HG03196 (cell line): ENCODE measurements around the gene FALEC.

Experiments
- ATAC-seq: cut with Tn5 transposase; IDR thresholded peaks from one replicate; pipeline ENCODE4 v1.9.1; 2021; ENCODE audit not compliant: unreplicated experiment

The FALEC gene

DNA sequence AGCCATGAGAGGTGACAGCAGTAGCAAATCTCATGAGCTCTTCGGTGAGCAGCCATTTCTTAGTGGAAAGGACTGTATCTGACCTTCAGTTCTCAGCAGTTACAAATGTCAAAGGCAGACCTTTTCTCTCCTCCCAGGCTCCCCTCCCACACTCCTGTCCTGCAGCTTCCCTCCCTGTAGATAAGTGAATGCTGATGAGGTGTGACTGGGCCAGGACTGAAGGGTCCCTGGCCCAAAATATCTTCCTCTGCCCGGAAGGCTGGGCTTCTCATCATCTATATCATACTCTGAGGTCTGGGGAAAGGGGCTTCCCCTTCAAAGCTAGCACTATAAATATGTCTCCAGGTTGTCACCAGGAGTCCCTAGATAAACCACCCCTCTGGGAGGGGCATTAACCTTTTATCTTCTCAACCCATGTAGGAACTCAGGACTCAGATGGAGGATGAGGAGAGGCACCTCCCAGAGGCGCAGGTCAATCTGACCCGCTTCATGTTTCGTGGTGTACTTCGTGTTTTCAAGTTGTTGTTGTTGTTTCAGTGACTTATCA is 30.0 kb downstream of the FALEC start:
- no peak for ATAC-seq

DNA sequence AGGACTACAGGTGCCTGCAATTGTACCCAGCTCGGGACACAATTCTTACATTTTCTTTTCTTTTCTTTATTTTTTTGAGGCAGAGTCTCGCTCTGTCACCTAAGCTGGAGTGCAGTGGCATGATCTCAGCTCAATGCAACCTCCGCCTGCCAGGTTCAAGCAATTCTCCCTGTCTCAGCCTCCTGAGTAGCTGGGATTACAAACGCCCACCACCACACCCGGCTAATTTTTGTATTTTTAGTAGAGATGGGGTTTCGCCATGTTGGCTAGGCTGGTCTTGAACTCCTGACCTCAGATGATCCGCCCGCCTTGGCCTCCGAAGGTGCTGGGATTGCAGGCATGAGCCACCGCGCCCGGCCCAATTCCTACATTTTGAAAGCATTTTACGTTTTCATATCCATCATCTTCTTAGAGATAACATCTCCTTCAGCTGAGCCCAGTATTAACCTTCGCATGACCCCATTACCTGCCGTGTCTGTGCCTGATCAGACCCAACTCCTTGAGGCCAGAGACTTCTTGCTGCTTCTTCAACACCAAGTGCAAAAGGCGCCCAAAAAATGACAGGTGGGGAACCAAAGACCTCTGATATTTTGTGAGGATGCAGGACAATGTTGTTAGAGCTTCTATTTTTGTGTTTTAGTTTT is 30.9 kb downstream of the FALEC start:
- ATAC-seq: no peak

DNA sequence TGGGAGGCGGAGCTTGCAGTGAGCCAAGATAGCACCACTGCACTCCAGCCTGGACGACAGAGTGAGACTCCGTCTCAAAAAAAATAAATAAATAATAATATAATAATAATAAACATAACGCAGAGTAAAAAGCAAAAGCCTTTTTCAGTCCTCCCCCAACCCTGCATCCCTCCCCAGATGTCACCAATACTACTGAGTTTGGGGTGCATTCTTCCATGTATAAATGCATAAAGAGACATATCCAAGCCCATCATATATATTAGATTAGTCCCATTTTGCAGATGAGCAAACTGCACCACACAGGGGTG is 32.7 kb downstream of the FALEC start:
- ATAC-seq: no peak

DNA sequence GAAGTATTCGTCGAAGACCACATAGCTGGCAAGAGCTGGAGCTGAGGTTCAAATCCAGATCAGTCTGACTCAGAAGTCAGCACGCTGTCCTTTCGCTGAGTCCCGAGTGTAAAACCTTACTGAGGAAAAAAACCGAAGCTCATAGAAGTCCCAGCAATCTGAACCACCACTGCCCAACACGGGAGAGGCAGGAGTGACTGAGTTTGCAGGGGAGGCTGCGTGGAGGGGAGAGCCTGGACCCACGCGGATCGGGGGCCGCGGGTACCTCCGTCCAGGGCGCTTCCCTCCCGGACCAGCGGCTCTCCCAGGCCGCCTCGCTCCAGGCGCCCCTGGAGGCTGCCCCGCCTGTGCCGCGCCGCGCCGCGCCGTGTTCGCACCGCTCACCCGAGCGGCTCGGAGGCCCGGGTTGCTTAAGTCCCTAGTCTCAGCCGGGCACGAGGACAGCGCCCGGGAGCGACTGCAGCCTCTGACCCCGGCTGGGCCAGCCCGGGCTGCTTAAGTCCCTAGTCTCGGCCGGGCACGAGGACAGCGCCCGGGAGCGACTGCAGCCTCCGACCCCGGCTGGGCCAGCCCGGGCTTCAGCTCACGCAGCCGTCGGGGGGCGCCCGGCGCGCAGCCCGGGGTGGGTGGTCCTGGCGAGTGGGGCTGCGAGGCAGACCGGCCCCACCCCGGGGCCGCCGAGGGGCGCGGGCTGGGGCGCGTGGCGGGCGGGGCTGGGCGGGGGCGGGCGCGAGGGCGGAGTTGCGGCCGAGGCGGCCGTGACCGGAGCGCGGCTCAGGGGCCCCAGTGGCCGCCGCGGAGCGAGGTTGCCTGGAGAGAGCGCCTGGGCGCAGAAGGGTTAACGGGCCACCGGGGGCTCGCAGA is 33.3 kb downstream of the FALEC start, which contains the start of gene ADAMTSL4:
Gene ADAMTSL4 (plus strand): TSS at position 777 of the 864 bp plus-strand sequence. CDS start 2,881 bp downstream, outside the sequence.
- ATAC-seq: no peak

DNA sequence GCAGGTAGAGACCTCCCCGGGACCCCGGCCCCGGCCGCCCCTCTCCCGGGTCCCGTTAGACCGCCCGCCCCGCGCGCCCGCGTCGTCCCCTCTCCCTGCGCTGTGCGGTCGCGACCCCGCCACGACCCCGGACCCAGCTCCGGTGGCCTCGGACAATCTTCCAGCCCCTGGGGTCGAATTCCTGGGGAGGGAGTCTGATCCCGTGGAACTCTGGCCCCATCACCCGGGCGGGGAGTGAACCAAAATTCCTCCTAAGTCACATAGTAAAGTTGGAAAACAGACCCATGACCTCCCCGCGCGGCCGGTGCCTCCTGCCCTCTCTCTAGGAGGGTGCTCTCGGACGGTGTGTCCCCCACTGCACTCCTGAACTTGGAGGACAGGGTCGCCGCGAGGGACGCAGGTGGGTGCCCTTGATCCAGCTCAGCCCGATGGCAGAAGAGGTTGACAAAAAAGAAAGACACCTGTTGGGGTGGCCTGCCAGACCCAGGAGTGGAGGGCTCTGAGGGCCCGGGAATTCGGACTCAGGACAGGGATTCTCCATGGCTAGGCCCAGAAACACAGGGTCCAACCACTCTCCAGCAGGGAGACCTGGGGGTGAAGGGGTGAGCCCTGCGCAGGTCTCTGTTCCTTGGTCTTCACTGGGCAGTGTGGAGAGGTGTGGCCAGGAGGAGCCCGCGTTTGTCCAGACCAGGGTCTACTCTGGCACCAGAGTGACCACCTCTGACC is 34.1 kb downstream of the FALEC start:
- ATAC-seq: no peak

DNA sequence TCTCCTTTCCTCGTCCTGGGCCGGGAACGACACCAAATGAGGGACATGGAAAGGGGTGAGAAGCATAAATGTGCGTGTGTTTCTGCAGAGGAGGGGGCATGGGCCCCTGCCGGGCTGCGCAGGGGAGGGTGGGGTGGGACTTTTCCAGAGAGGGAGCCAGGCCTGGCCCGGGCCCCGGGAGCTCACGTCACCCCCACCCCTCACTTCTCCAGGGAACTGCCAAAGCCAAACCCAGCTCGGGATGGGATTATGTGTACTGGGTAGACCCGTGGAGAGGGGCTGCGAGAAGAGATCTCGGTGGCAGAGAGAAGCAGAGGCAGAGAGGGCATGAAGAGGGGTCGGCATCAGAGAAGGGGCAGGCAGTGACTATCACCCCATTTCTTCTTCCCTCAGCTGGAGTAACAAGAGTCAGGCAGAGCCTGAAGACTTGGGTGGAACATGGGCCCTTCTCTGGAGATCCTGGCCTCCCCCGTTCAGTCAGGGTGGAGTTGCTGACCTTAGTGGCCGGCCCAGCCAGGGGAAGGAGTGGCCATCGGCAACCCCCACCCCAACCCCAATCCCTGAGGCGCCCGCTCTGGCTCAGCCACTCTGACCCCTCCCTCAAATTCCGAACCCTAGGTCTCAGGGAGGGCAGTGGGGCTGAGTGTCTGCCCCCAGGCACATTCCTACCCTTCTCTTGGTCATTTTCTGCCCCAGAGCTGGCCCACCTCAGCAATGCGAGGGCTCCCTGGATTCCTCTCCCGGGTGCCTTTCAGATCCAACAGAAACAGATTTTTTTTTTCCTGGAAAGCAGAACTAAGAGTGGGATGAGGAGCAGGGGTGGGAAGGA is 34.9 kb downstream of the FALEC start:
- no peak for ATAC-seq

DNA sequence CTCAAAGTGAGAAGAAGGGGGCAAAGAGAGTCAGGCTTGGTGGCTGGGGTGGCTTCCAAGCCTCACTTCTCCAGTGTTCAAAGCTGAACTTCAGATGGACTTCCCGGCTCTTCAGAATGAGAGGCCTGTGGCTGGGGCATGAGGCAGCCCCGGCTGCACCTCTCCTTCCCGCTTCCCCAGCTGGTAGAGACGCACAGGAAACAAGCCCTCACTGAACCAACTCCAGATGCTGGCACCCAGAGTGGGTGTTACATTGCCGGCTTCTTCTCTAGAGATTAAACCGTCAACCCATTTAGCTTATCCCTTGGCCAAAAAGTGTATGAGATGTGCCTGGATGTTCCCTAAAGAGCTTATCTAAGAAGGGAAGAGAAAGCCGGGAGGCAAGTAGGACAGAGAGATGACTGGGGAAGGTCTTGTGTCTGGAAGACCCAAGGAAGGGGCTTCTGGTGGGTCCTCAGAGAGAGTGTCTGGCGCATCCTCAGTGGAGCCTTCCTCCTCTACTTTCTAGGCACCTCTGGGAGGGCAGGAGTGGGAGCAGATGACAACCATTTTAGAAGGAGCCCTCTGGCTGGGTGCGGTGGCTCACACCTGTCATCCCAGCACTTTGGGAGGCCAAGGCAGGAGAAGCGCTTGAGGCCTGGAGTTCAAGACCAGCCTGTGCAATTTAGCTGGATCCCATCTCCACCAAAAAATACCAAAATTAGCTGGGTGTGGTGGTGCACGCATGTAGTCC is 35.7 kb downstream of the FALEC start:
- ATAC-seq: no peak

DNA sequence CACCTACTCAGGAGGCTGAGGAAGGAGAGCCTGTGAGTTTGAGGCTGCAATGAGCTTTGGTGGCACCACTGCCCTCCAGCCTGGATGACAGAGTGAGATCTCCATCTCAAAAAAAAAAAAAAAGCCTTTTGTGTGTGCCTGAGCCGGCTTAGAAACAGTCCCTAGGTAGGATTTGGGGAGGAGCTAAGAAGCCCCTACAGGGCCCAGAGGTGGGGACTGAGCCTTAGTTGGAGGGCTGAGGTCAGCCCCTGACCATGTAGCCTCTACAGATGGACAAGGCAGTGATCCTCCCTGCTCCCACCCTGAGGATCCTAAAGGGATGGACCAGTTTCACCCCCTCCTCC is 36.2 kb downstream of the FALEC start:
- no peak for ATAC-seq

DNA sequence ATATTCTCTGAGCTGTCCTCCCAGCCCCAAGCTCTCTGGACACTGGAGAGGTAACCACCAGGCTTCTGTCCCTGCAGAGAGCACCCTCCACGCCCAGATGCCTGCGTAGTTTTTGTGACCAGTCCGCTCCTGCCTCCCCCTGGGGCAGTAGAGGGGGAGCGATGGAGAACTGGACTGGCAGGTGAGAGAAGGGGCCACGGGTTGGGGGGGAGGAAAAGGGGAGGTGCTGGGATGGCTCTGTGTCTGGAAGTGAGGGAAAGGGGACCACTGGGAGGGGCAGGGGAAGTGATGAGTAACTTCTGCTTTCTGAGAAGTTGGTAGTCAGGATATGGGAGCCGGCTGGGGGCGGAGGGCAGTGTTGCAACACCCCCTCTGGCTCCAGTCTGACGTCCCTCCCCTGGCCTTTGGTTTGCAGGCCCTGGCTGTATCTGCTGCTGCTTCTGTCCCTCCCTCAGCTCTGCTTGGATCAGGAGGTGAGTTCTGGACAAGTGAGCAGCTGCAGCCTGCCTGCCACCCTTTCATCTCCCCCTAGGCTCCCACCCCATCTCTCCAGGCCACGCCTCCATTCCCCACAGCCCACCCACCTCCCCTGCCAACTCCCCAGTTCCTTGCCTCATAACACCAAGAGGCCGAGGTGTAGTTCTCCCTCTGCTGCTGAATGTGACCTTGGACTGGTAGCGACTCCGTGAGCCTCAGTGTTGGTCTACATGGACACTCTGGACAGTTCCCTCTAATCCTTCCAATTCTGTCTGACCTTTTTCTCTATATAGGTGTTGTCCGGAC is 36.8 kb downstream of the FALEC start:
- no peak for ATAC-seq

DNA sequence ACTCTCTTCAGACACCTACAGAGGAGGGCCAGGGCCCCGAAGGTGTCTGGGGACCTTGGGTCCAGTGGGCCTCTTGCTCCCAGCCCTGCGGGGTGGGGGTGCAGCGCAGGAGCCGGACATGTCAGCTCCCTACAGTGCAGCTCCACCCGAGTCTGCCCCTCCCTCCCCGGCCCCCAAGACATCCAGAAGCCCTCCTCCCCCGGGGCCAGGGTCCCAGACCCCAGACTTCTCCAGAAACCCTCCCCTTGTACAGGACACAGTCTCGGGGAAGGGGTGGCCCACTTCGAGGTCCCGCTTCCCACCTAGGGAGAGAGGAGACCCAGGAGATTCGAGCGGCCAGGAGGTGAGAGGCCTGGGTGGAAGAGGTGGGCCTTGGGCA is 37.3 kb downstream of the FALEC start:
- ATAC-seq: no peak

DNA sequence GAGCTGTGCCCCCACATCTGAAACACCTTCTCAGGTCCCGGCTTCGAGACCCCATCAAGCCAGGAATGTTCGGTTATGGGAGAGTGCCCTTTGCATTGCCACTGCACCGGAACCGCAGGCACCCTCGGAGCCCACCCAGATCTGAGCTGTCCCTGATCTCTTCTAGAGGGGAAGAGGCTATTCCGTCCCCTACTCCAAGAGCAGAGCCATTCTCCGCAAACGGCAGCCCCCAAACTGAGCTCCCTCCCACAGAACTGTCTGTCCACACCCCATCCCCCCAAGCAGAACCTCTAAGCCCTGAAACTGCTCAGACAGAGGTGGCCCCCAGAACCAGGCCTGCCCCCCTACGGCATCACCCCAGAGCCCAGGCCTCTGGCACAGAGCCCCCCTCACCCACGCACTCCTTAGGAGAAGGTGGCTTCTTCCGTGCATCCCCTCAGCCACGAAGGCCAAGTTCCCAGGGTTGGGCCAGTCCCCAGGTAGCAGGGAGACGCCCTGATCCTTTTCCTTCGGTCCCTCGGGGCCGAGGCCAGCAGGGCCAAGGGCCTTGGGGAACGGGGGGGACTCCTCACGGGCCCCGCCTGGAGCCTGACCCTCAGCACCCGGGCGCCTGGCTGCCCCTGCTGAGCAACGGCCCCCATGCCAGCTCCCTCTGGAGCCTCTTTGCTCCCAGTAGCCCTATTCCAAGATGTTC is 38.0 kb downstream of the FALEC start:
- ATAC-seq: no peak

DNA sequence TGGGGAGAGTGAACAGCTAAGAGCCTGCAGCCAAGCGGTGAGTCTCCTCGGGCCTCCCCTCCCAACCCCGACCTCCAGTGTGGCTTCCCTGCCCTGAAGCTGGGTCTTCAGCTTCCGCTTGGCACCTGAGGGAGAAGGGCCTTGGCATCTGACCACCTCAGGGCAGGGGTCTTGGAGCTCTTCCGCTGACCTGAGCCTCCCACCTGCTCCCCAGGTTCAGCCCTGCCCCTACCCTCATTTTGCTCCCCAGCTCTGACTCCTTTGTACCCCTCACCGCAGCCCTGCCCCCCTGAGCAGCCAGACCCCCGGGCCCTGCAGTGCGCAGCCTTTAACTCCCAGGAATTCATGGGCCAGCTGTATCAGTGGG is 38.5 kb downstream of the FALEC start:
- ATAC-seq: no peak

DNA sequence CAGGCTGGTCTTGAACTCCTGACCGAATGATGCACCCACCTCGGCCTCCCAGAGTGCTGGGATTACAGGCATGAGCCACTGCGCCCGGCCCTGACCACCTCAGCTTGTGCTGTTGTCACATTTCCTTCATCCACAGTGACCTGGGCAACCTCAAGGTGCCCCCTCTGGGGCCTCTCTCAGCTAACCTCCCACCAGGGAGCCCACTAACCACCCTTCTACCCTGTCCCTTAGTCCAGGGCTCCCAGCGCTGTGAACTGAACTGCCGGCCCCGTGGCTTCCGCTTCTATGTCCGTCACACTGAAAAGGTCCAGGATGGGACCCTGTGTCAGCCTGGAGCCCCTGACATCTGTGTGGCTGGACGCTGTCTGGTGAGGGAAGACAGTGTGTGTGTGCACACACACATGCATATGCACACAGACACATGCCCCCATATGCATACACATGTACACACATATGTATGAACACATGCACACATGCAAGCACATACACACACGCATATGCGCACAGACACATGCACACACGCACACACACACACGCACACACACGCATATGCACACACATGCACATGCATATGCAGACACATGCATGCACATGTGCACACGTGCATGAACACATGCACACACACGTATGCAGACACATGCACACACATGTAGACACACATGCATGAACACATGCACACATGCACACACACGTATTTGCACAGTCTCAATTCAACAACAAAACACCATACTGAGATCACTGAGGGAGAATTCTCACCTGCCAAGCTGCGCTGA is 39.8 kb downstream of the FALEC start:
- no peak for ATAC-seq

DNA sequence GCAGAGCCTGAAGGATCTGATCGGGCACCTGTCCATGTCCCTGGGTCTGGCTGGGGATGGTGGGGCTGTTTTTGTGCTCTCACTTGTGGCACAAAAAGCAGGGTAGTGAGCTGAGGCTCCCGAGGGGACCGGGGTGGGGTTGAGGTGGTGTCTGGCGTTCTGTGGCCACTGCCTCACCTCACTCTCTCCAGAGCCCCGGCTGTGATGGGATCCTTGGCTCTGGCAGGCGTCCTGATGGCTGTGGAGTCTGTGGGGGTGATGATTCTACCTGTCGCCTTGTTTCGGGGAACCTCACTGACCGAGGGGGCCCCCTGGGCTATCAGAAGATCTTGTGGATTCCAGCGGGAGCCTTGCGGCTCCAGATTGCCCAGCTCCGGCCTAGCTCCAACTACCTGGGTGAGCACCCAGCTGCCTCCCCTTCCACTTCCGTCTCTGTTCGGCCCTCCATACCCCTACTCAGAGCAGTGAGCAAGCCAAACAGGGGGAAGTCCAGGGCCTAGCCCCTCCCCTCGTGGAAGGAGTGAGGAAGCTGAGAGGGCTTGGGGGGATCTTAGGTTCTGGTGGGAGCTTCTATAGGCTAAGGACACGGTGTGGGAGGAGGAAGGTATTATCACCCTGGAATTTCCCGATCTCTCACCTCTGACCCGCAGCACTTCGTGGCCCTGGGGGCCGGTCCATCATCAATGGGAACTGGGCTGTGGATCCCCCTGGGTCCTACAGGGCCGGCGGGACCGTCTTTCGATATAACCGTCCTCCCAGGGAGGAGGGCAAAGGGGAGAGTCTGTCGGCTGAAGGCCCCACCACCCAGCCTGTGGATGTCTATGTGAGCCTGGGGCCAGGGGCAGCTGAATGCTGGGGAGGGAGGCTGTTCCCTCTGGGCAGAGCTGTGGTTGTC is 40.7 kb downstream of the FALEC start:
- ATAC-seq: no peak

DNA sequence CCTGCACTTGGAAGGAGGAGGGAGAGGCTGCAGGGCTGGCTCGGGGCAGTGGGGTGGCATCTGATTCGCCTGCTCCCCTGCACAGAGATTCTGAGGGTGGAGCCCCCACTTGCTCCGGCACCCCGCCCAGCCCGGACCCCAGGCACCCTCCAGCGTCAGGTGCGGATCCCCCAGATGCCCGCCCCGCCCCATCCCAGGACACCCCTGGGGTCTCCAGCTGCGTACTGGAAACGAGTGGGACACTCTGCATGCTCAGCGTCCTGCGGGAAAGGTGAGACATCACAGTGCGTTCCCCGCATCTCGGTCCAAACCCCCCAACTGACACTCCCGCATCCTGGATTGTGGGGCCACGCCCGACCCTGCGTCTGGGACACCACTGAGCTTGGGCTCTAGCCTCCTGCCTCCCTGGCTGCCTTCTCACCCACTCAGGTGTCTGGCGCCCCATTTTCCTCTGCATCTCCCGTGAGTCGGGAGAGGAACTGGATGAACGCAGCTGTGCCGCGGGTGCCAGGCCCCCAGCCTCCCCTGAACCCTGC is 41.6 kb downstream of the FALEC start:
- no peak for ATAC-seq

DNA sequence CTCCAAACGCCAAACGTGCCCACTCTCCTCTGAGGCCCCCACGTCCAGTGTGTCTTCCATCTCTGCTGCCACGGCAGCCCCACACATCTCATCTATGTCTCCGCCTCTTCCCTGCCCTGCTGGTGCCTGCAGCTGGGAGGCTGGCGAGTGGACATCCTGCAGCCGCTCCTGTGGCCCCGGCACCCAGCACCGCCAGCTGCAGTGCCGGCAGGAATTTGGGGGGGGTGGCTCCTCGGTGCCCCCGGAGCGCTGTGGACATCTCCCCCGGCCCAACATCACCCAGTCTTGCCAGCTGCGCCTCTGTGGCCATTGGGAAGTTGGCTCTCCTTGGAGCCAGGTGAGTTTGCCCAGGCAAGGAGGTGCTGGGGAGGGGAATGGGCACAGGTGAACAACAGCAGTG is 42.3 kb downstream of the FALEC start:
- ATAC-seq: no peak

DNA sequence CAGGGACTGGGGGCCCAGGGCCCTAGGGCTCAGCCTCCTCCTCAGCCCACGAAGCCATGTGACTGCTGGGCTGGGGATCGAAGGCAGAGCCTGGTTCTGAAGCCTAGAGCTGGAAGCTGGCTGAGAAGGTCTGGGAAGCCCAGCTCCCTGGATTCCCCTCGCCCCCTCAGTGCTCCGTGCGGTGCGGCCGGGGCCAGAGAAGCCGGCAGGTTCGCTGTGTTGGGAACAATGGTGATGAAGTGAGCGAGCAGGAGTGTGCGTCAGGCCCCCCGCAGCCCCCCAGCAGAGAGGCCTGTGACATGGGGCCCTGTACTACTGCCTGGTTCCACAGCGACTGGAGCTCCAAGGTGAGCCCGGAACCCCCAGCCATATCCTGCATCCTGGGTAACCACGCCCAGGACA is 42.8 kb downstream of the FALEC start:
- ATAC-seq: no peak
